Gastroesophageal sphincter (tissue), 4 donors: ENCODE data around the gene TMEM272. TPM values are rescaled to one million over a fixed set of nuclear protein-coding genes. Genes with fewer than 3 reads are reported as not detected.

Source experiments
- ATAC-seq: fragments of 150-250 bp; one replicate; pipeline ENCODE4 v1.9.1; 2016; ENCODE audit warnings: mild to moderate bottlenecking, moderate library complexity
- H3K27ac ChIP-seq, 4 donors: fragments of 200-600 bp; sonication (generic) in 3 of 4; 1 replicate in 3 of 4; 2 replicates in 1 of 4; pipeline ENCODE4 v1.5.1; 2016 to 2019
- H3K27me3 ChIP-seq: fragments of 200-600 bp; sonication (generic); one replicate; pipeline ENCODE4 v1.5.1; 2019
- H3K36me3 ChIP-seq, 2 donors: fragments of 200-600 bp; sonication (generic); one replicate each; pipeline ENCODE4 v1.5.1; 2019; ENCODE audit warnings: control low read depth in 1 of 2
- H3K4me1 ChIP-seq, 3 donors: fragments of 200-600 bp; sonication (generic); 1 replicate in 2 of 3; 2 replicates in 1 of 3; pipeline ENCODE4 v1.5.1; 2016 to 2019; ENCODE audit warnings: control low read depth in 2 of 3
- H3K4me3 ChIP-seq, 2 donors: fragments of 200-600 bp; sonication (generic); one replicate each; pipeline ENCODE4 v1.5.1; 2019; ENCODE audit warnings: mild to moderate bottlenecking in 1 of 2, moderate library complexity in 1 of 2
- H3K9me3 ChIP-seq, 3 donors: fragments of 200-600 bp; sonication (generic); one replicate each; pipeline ENCODE4 v1.5.1; 2017 to 2019; ENCODE audit warnings: control low read depth in 2 of 3
- CTCF ChIP-seq, 4 experiments: fragments of 200-600 bp in 2 of 4; fragments of 450-650 bp in 2 of 4; sonication (generic) in 1 of 4; IDR thresholded peaks; one replicate each; pipeline ENCODE4 v1.5.1; 2017 to 2019; ENCODE audit warnings: antibody characterized with exemption in 4 of 4, mild to moderate bottlenecking in 2 of 4, moderate library complexity in 2 of 4
- EP300 ChIP-seq: sonication (generic); formaldehyde crosslinking; IDR thresholded peaks from one replicate; pipeline ENCODE4 v1.6.1; 2017; ENCODE audit warnings: antibody characterized with exemption, mild to moderate bottlenecking
- POLR2A ChIP-seq, 2 donors: fragments of 450-650 bp; IDR thresholded peaks; one replicate each; pipeline ENCODE4 v1.6.1; 2017; ENCODE audit warnings: antibody characterized with exemption in 2 of 2, mild to moderate bottlenecking in 2 of 2, moderate library complexity in 1 of 2
- POLR2AphosphoS5 ChIP-seq: sonication (generic); formaldehyde crosslinking; IDR thresholded peaks from one replicate; pipeline ENCODE4 v1.6.1; 2017; ENCODE audit warnings: antibody characterized with exemption
- WGBS, 2 donors: methylation state at CpG; one replicate each; pipeline ENCODE4 v1.1.5; 2018; ENCODE audit warnings: low coverage in 1 of 2; 5-methylcytosine and 5-hydroxymethylcytosine counted together
- total RNA-seq, 4 donors: library from RNA; depleted of rRNA; stranded (reverse); fragments of >200 nt; gene quantifications; one replicate each; pipeline ENCODE4 v1.1.0, GENCODE V29; 2016

TMEM272 gene
- total RNA-seq, 4 donors from 2014 or later, result 0.13 to 0.15 TPM; not detected in 2

GRCh38 chr13:51815848-51816247 lies 29.1 kb downstream of the TMEM272 start:
- no peaks in the 10 kb centered on the region for H3K9me3 ChIP-seq
- H3K27ac ChIP-seq, result no peak overlapping the region
- no peak overlapping the region for H3K4me3 ChIP-seq
- H3K36me3 ChIP-seq, result no peaks in the 10 kb centered on the region
- no peak for ATAC-seq
- no peaks in the 10 kb centered on the region for H3K27me3 ChIP-seq
- H3K4me1 ChIP-seq, result peaks cover 0 to 17% (median 3%) of the 10 kb centered on the region in 3 donors
- 74% methylated on average over 10 of the region's 11 CpGs; no CpG with 5 or more reads in 1 of the 2 donors for WGBS, 2 donors
- TF ChIP-seq POLR2A (IDR thresholded peaks at IDR 0.05), result no peak
- no peak for TF ChIP-seq EP300
- TF ChIP-seq CTCF (IDR thresholded peaks at IDR 0.05), result no peak
- TF ChIP-seq POLR2AphosphoS5, result no peak

- TF ChIP-seq CTCF (IDR thresholded peaks at IDR 0.05) (peak; percentile 71 to 88 (median 74)), POLR2A (IDR thresholded peaks at IDR 0.05) (no peak)
- Histone ChIP-seq H3K36me3 (no peaks in the 10 kb centered on the region), H3K27ac (no peak overlapping the region), H3K4me3 (peak overlapping the region; percentile 8 to 13), H3K9me3 (no peaks in the 10 kb centered on the region), H3K4me1 (peaks cover 0 to 17% (median 3%) of the 10 kb centered on the region in 3 donors), H3K27me3 (no peaks in the 10 kb centered on the region)
- 5 to 21% methylated on average over 8 to 10 of the region's 13 CpGs for WGBS, 2 donors
- ATAC-seq, result peak; percentile 71
Measured at GRCh38 chr13:51814825-51815650, 29.9 kb downstream of the TMEM272 start.

- peaks cover 0 to 12% (median 0%) of the 10 kb centered on the region in 3 donors for H3K4me1 ChIP-seq
- TF ChIP-seq POLR2AphosphoS5 (no peak), CTCF (IDR thresholded peaks at IDR 0.05) (no peak), POLR2A (IDR thresholded peaks at IDR 0.05) (no peak), EP300 (no peak)
- H3K27ac ChIP-seq, result no peak overlapping the region
- no peak overlapping the region for H3K4me3 ChIP-seq
- H3K9me3 ChIP-seq, result no peaks in the 10 kb centered on the region
- no peak for ATAC-seq
- no peaks in the 10 kb centered on the region for H3K27me3 ChIP-seq
- 100% methylated on average over 2 of the region's 2 CpGs for WGBS, 2 donors
- no peaks in the 10 kb centered on the region for H3K36me3 ChIP-seq
Measured at GRCh38 chr13:51814071-51814470, 30.9 kb downstream of the TMEM272 start.

- TF ChIP-seq CTCF (IDR thresholded peaks at IDR 0.05) (no peak), EP300 (no peak), POLR2AphosphoS5 (no peak), POLR2A (IDR thresholded peaks at IDR 0.05) (no peak)
- no peaks in the 10 kb centered on the region for H3K27me3 ChIP-seq
- H3K4me1 ChIP-seq, result peaks cover 0 to 9% (median 0%) of the 10 kb centered on the region in 3 donors
- H3K27ac ChIP-seq, result no peak overlapping the region
- no peak overlapping the region for H3K4me3 ChIP-seq
- peak; percentile 17 for ATAC-seq
- H3K9me3 ChIP-seq, result no peaks in the 10 kb centered on the region
- no peaks in the 10 kb centered on the region for H3K36me3 ChIP-seq
- WGBS, 2 donors, result 20% methylated on average over 1 of the region's 4 CpGs; no CpG with 5 or more reads in 1 of the 2 donors
Measured at GRCh38 chr13:51811920-51812451, 33.0 kb downstream of the TMEM272 start.

GRCh38 chr13:51811046-51811445 lies 33.9 kb downstream of the TMEM272 start:
- no peak for ATAC-seq
- no peak overlapping the region for H3K27ac ChIP-seq
- H3K27me3 ChIP-seq, result no peaks in the 10 kb centered on the region
- TF ChIP-seq EP300, result no peak
- TF ChIP-seq CTCF (IDR thresholded peaks at IDR 0.05), result no peak
- TF ChIP-seq POLR2A (IDR thresholded peaks at IDR 0.05), result no peak
- no peak for TF ChIP-seq POLR2AphosphoS5
- H3K36me3 ChIP-seq, result no peaks in the 10 kb centered on the region
- H3K4me3 ChIP-seq, result no peak overlapping the region
- WGBS, 2 donors, result 40 to 50% methylated on average over 1 to 3 of the region's 12 CpGs
- peaks cover 0 to 15% (median 0%) of the 10 kb centered on the region in 3 donors for H3K4me1 ChIP-seq
- H3K9me3 ChIP-seq, result no peaks in the 10 kb centered on the region
